ELR (cell line): ENCODE results near the gene DCTPP1.
"Not testable (repeated sequence)": the region's sequence is repeated elsewhere in the genome, so short reads cannot be mapped to it uniquely, and the experiment has no call there.

ENCODE experiments used
- DNase-seq: peaks from one replicate; pipeline ENCODE4 v3.0.0-alpha.2; 2015; ENCODE audit warnings: low read depth

Gene DCTPP1

GRCh38 chr16:30413112-30413806 is 16.6 kb downstream of the DCTPP1 start:
- DNase-seq = no peak

DNA sequence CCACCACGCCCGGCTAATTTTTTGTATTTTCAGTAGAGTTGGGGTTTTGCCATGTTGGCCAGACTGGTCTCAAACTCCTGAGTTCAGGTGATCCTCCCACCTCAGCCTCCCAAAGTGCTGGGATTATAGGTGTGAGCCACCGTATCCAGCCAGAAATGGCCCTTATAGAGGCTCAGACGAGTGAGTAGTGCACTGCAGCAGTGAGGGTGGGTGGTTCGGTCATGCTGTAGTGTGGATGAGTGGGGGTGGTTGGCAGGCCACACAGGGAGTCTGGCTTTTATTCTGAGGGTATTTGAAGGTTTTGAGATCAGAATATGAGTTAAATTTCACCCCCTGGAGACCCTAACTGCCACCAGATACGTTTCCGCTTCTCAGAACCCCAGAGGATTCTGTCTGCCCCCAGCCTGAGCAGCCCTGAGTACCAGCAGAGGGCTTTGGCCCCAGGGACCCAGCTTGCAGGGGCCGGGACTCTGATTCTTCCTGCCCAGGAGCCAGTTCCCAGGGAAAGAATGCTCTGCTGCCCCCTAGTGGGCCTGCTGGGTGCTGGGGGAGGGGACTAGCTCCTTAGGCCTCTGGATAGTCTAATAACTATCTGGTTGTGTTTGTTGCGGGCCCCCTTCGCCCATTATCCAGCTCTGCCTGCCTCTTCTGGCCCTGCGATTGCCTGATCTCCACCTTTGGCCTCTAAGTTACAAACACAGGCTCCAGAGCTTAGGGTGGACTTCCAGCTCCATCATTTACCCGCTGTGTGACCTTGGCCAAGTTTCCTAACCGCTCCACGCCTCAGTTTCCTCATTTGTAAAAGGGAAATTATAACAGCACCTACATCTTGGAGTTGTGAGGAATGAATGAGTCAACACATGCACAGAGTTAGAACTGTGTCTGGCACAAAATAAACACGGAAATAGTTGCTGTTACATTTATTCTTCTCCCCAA is 20.4 kb downstream of the DCTPP1 start:
- peak; percentile 90 for DNase-seq

DNA sequence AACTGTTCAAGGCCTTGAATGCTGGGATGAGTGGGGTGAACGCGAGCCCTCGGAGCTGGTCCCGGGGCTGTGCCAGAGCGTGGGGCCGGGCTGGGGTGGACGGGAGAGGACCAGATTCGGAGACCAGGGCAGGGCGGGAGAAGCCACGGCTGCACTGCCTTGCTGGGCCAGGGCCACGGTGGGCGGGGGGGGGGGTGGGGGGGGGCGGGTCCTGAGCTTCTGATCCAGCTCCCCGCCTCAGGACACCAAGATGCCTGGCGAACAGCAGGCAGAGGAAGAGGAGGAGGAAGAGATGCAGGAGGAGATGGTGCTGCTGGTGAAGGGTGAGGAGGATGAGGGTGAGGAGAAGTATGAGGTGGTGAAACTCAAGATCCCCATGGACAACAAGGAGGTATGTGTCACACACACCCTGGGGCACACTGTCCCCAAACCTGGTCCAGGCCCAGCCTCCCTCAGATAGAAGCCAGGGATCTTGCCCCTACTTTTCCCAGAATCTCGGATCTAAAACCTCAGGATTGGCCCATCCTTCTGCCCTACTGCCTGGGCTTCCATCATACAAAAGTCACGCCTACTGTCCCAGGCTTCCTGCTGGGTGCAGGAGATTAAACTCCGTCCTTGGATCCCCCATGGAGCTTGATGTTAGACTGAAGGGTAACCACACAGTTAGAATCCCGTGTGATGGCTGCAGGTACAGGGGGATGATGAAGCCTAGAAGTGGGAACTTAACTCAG is 21.9 kb downstream of the DCTPP1 start:
- DNase-seq = peak; percentile 45

GRCh38 chr16:30407102-30407803 is 22.6 kb downstream of the DCTPP1 start, which contains the start of gene ZNF771:
TSS of gene ZNF771 (plus strand) at chr16:30407606. CDS start at chr16:30408054, 448 bp downstream.
- DNase-seq = peak; percentile 85

GRCh38 chr16:30406795-30407101 is 23.1 kb downstream of the DCTPP1 start:
- DNase-seq = no peak

- no peak for DNase-seq
Observed at GRCh38 chr16:30401768-30402425, 27.9 kb downstream of the DCTPP1 start.

DNA sequence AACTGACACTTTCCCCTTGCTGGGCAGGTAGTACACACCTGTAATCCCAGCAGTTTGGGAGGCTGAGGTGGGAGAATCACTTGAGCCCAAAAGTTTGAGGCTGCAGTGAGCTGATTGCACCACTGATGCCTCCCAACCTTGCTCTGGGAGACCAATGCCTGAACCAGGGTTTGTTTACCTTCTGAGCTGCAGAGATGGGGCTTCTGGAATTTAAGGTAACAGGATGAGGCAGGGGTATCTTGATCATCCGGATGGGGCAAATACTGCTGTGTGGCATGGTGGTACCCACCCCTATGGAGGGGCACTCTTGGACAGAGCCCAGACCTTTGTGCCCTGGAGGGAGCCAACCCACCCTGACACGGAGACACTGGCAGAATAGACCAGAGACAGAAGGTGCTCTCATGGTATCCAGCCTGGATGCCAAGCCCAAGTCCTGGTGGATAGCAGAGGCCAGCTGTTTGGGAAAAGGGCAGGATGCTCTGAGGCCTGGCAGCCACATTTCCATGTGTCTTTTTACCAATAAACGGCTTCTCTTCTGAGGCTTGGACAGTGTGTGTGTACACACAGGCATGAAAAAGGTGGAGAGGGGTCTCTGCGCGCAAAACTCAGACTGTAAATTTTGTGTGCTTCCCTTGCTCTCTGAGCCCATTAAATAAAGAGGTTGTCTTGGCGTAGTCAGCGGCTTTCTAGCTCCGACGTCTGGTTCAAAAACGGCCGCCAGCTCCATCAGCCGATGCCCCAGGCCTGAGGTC is 30.2 kb downstream of the DCTPP1 start:
- DNase-seq = no peak

GRCh38 chr16:30398661-30399434 is 31.0 kb downstream of the DCTPP1 start:
- DNase-seq = no peak

- DNase-seq = peak; percentile 28
Observed at GRCh38 chr16:30397776-30398660, 31.8 kb downstream of the DCTPP1 start.

DNA sequence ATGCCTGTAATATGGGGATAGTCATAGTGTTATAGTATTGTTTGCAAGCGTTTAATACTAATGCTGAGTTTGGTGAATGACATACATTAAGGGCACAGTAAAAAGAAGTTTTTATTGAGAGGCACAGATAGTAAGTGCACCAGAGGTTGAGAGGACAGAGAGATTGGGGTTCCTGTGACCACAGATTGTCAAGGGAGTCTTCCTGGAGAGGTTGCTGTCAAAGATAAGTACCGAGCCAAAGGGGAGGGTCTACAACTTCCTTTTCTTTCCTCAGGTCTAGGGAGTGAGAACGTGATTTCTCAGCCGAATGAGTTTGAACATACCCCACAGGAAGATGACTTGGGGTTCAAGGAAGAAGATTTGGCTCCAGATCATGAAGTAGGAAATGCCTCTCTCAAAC is 32.8 kb downstream of the DCTPP1 start:
- no peak for DNase-seq

DNA sequence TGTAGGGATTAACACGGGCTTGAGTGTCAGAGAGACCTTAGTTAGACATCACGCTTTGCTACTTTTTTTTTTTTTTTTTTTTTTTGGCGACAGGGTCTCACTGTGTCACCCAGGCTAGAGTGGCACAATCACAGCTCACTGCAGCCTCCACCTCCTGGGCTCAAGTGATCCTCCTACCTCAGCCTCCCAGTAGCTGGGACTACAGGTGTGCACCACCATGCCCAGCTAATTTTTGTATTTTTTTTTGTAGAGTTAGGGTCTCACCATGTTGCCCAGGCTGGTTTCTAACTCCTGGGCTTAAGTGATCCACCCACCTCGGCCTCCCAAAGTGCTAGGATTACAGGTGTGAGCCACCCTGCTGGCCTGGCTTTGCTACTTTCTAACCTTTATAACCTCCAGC is 33.2 kb downstream of the DCTPP1 start:
- DNase-seq = not testable (repeated sequence)

GRCh38 chr16:30395992-30396585 is 33.7 kb downstream of the DCTPP1 start:
- no peak for DNase-seq

GRCh38 chr16:30395155-30395991 is 34.5 kb downstream of the DCTPP1 start, which contains the start of gene ZNF48:
TSS of gene ZNF48 (plus strand) at chr16:30395420. CDS start at chr16:30395795, 375 bp downstream.
- peak; percentile 77 for DNase-seq

- DNase-seq = peak; percentile 47
Observed at GRCh38 chr16:30394592-30395154, 35.2 kb downstream of the DCTPP1 start.

GRCh38 chr16:30383521-30383920 is 46.3 kb downstream of the DCTPP1 start:
- no peak for DNase-seq

- no peak for DNase-seq
Observed at GRCh38 chr16:30382111-30382881, 47.5 kb downstream of the DCTPP1 start, which contains the start of gene SEPTIN1. TSS of gene SEPTIN1 (minus strand) at chr16:30382561. CDS start at chr16:30382542, 19 bp downstream.
